Measurements from ENCODE around the gene SPRR1B. TPM values are rescaled to one million over a fixed set of nuclear protein-coding genes. Genes with fewer than 3 reads are reported as not detected.

SPRR1B gene
- total and polyA plus RNA-seq, 9 donors, result not detected

- no peak overlapping the region for H3K27ac ChIP-seq
- H3K4me3 ChIP-seq, result no peak overlapping the region
- no peaks in the 10 kb centered on the region for H3K9me3 ChIP-seq
- intact Hi-C loops (cut with DNase I), result no loop called here
- DNase-seq, result no peak
- 89 to 94% (median 92%) methylated on average over 2 of the region's 2 CpGs for WGBS, 3 donors
- no peaks in the 10 kb centered on the region for H3K36me3 ChIP-seq
- no peaks in the 10 kb centered on the region for H3K4me1 ChIP-seq (ENCODE audit: insufficient read depth)
- TF ChIP-seq POLR2A (IDR thresholded peaks at IDR 0.05) (no peak), EP300 (IDR thresholded peaks at IDR 0.05) (no peak)
- TF ChIP-seq, protein P1, sequence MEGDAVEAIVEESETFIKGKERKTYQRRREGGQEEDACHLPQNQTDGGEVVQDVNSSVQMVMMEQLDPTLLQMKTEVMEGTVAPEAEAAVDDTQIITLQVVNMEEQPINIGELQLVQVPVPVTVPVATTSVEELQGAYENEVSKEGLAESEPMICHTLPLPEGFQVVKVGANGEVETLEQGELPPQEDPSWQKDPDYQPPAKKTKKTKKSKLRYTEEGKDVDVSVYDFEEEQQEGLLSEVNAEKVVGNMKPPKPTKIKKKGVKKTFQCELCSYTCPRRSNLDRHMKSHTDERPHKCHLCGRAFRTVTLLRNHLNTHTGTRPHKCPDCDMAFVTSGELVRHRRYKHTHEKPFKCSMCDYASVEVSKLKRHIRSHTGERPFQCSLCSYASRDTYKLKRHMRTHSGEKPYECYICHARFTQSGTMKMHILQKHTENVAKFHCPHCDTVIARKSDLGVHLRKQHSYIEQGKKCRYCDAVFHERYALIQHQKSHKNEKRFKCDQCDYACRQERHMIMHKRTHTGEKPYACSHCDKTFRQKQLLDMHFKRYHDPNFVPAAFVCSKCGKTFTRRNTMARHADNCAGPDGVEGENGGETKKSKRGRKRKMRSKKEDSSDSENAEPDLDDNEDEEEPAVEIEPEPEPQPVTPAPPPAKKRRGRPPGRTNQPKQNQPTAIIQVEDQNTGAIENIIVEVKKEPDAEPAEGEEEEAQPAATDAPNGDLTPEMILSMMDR (IDR thresholded peaks at IDR 0.05), result no peak
- no peaks in the 10 kb centered on the region for H3K27me3 ChIP-seq
These were observed 44.4 kb upstream of the SPRR1B start for GRCh38 chr1:152986578-152986977.

DNA sequence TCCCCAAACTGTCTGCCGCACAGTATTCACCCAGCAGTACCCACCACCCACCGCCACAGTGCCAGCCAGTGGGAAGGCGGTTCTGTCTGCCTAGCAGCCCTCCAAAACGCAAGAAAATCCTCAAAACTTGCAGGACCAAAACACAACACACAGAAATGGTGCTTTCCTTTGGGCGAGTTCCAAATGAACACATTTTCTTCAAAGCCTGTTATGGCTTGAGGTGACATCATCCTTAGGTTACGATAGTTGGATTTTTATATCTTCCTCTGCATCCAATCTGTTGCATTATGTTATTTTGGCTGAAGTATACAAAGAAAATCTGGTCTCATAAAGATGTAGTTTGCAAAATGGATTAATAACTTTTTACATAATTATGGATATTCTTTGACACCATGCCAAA, 37.8 kb upstream of the SPRR1B start:
- no peak for DNase-seq
- no peak overlapping the region for H3K27ac ChIP-seq
- H3K27me3 ChIP-seq, result no peaks in the 10 kb centered on the region
- H3K4me1 ChIP-seq (ENCODE audit: insufficient read depth), result peaks cover 2% of the 10 kb centered on the region
- H3K9me3 ChIP-seq, result no peaks in the 10 kb centered on the region
- TF ChIP-seq POLR2A (IDR thresholded peaks at IDR 0.05), result no peak
- H3K36me3 ChIP-seq, result no peaks in the 10 kb centered on the region
- 77 to 82% (median 79%) methylated on average over 6 of the region's 6 CpGs for WGBS, 3 donors
- H3K4me3 ChIP-seq, result no peak overlapping the region
- intact Hi-C loops (cut with DNase I), result no loop called here

- Histone ChIP-seq H3K4me3 (no peak overlapping the region), H3K9me3 (no peaks in the 10 kb centered on the region)
- WGBS, 3 donors, result 3 to 39% (median 33%) methylated on average over 1 of the region's 1 CpG
These were observed 35.2 kb upstream of the SPRR1B start for GRCh38 chr1:152995842-152996241.

DNA sequence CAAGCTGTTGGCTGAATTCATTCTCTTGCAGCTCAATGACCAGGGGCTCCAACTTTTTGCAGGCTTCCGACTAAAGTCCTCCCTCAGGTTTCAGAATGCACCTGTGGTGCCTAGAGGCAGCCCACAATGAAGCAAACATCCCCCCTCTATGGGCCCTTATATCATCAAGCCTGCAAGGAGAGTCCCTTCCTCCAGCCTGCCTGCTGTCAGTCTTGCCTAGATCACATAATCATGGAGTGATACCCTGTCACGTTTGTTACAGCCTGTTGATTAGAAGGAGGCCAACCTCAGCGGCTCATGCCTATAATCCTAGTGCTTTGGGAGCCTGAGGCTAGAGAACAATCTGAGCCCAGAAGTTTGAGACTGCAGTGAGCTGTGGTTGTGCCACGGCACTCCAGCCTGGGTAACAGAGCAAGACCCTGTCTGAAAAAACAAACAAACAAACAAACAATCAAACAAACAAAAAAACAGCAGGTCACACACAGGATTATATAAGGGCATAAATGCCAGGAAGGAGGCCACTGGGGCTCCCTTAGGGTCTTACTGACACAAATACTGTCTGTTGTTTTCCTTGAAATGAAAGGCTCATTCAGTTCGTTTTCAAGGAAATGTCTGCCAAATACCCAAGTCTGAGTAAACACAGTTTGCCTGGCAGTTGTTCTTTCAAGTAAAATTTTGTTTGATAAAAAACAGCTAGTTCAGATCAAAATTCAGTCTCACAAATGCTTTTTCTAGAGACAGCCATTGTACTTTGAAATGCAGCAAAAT, 34.2 kb upstream of the SPRR1B start:
- H3K4me1 ChIP-seq (ENCODE audit: insufficient read depth), result peaks cover 2% of the 10 kb centered on the region
- intact Hi-C loops (cut with DNase I), result no loop called here
- H3K36me3 ChIP-seq, result no peaks in the 10 kb centered on the region
- no peaks in the 10 kb centered on the region for H3K27me3 ChIP-seq
- H3K9me3 ChIP-seq, result no peaks in the 10 kb centered on the region
- TF ChIP-seq EP300 (IDR thresholded peaks at IDR 0.05) (no peak), POLR2A (IDR thresholded peaks at IDR 0.05) (no peak)
- TF ChIP-seq, protein P1 (IDR thresholded peaks at IDR 0.05), result no peak
- H3K27ac ChIP-seq, result no peak overlapping the region
- no peak overlapping the region for H3K4me3 ChIP-seq
- DNase-seq, result no peak
- 42% methylated on average over 5 of the region's 5 CpGs for WGBS, 3 donors

More at GRCh38 chr1:152995842-152996241, 35.2 kb upstream of the SPRR1B start:
- no peak for DNase-seq
- H3K36me3 ChIP-seq, result no peaks in the 10 kb centered on the region
- intact Hi-C loops (cut with DNase I), result no loop called here
- H3K27me3 ChIP-seq, result no peaks in the 10 kb centered on the region
- H3K4me1 ChIP-seq (ENCODE audit: insufficient read depth), result peaks cover 2% of the 10 kb centered on the region
- TF ChIP-seq, protein P1 (IDR thresholded peaks at IDR 0.05), result no peak
- H3K27ac ChIP-seq, result no peak overlapping the region

- Histone ChIP-seq H3K27ac (no peak overlapping the region), H3K9me3 (no peaks in the 10 kb centered on the region), H3K36me3 (no peaks in the 10 kb centered on the region), H3K4me3 (no peak overlapping the region), H3K4me1 (ENCODE audit: insufficient read depth) (peaks cover 2% of the 10 kb centered on the region), H3K27me3 (no peaks in the 10 kb centered on the region)
- 44 to 67% (median 54%) methylated on average over 7 of the region's 7 CpGs for WGBS, 3 donors
- no peak for DNase-seq
- TF ChIP-seq POLR2A (IDR thresholded peaks at IDR 0.05) (no peak), EP300 (IDR thresholded peaks at IDR 0.05) (no peak)
- TF ChIP-seq, protein P1 (IDR thresholded peaks at IDR 0.05), result no peak
- intact Hi-C loops (cut with DNase I), result no loop called here
These were observed 33.1 kb upstream of the SPRR1B start for GRCh38 chr1:152997901-152998300.
